ENCODE results near the gene DLK2. TPM values are rescaled to one million over a fixed set of nuclear protein-coding genes. Genes with fewer than 3 reads are reported as not detected.

Gene DLK2
- total and polyA plus RNA-seq, 2 of the 13 experiments (the other 11 are each of a cell fraction or from before 2014, with no cell fraction given): 1.2 to 3.8 TPM

- TF ChIP-seq DMTF1 (CRISPR knock-in tag; IDR thresholded peaks at IDR 0.05) (no peak), THRA (CRISPR knock-in tag; IDR thresholded peaks at IDR 0.05; ENCODE audit: borderline replicate concordance) (no peak), CC2D1A (CRISPR knock-in tag; IDR thresholded peaks at IDR 0.05) (no peak), EED (CRISPR knock-in tag; IDR thresholded peaks at IDR 0.05) (no peak), KLF6 (CRISPR knock-in tag; IDR thresholded peaks at IDR 0.05) (no peak), TEF (CRISPR knock-in tag; IDR thresholded peaks at IDR 0.05) (no peak), ZNF383 (CRISPR knock-in tag; IDR thresholded peaks at IDR 0.05; ENCODE audit: borderline replicate concordance) (no peak), ZBTB21 (CRISPR knock-in tag; IDR thresholded peaks at IDR 0.05) (no peak), ZNF34 (CRISPR knock-in tag; IDR thresholded peaks at IDR 0.05; ENCODE audit: borderline replicate concordance) (no peak), BHLHE40 (IDR thresholded peaks at IDR 0.05; ENCODE audit: low read length) (no peak), NPAS2 (CRISPR knock-in tag; IDR thresholded peaks at IDR 0.05; ENCODE audit: borderline replicate concordance) (no peak), ZNF766 (CRISPR knock-in tag; IDR thresholded peaks at IDR 0.05; ENCODE audit: borderline replicate concordance) (no peak), ZFX (CRISPR knock-in tag; IDR thresholded peaks at IDR 0.05; ENCODE audit: low read depth) (no peak), LRRFIP1 (CRISPR knock-in tag; conservative IDR thresholded peaks at IDR 0.05) (no peak), PRDM15 (CRISPR knock-in tag; IDR thresholded peaks at IDR 0.05) (no peak), RFXAP (CRISPR knock-in tag; IDR thresholded peaks at IDR 0.05; ENCODE audit: borderline replicate concordance) (no peak), BRF2 (CRISPR knock-in tag; IDR thresholded peaks at IDR 0.05) (no peak), TBX3 (IDR thresholded peaks at IDR 0.05; ENCODE audit: borderline replicate concordance) (0 out of 2 replicates have a peak, but pooled peaks have one; percentile 1), BRD4 (CRISPR knock-in tag; IDR thresholded peaks at IDR 0.05) (no peak)
These were observed 39.0 kb upstream of the DLK2 start (continued) for GRCh38 chr6:43494321-43494720.
